Suppressor macrophage treated with lipopolysaccharide for 1 hour (primary cell): ENCODE measurements around the gene TSPAN17.

Source experiments
- DNase-seq, 3 donors: peaks; one replicate each; pipeline ENCODE4 v3.0.0-alpha.2; 2020 to 2022

Gene TSPAN17

DNA sequence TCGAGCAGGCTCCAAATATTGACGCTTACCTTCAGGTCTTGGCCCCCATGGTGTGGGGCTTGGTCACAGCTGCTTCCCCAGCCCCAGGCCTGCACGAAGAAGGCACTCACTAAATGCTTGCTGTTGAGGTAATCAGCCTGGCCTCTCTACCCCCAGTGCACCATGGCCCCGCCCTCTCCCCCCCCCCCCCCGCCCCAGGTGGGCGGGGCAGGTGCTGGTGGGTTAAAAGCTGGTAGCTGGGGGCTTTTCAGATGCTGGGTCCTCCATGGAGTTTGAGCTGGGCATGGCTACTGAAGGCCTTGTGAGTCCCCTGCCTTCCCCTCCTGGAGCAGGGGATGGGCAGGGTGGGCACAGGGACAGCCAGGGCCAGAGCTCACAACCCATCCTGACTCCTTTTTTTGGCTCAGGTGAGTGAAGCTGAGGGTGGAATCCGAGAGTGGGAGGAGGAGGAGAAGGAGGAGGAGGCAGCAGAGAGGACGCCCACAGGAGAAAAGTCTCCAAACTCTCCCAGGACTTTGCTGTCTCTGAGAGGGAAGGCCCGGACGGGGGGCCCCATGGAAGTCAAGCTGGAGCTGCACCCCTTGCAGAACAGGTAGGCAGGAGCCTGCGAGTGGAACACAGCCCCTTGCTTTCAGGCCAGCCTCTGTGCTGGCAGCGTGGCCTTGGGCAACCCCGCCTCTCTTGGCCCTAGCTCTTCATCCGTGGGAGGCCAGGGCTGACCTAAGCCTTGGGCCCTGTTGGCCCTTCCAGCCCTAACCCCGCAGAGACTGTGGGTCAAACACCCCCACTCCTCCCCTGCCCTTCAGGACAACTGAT lies 4.4 kb upstream of the TSPAN17 start:
- DNase-seq: peak; percentile 20 to 37 (median 25)

DNA sequence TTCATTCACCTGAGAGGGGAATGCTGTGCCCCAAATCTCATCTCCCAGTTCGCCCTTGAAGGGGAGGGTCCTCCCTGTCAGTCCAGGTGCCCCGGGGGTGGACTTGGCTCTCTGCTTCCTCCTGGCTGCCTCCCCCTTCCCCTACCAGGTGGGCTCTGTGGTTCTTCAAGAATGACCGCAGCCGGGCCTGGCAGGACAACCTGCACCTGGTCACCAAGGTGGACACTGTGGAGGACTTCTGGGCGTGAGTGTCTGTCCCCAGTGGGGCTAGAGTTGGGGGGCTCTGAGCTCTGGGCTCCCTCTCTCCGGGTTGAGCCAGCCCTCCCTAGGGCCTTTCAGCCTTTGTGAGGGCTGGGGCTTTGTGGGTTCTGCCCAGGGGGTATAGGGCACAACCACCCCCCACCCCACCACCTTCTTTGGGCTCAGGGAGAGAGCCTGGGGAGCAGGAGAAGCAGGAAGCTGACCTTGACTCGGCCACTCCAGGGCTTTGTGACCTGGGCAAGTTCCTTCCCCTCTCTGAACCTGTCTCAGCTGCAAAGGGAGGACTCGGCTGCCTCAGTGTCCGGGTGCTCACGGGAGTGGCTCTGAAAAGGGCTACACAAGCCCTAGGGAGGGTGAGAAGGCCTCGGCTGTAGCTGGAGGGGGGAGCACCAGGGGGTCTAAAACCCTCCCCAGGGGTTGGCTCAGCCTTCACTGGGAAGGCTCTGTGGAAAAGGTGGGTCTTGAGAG lies 3.6 kb upstream of the TSPAN17 start:
- no peak for DNase-seq

DNA sequence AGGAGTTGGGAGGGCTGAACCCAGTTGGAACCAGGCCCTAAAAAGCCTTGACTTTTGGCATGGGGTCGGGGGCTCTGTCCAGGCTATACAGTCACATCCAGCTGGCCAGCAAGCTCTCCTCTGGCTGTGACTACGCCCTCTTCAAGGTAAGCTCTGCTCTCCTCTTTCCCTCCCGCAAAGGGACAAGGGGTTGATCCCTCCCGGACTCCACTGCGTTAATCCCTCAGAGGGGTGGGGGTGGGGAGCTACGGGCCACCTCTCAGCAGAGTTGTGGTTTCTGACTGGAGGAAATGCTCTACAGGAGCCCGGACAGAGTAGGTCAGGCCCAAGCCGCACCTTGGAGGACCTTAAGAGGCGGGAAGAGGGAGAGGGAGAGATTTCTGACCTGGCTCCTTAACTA lies 3.0 kb upstream of the TSPAN17 start:
- no peak for DNase-seq

DNA sequence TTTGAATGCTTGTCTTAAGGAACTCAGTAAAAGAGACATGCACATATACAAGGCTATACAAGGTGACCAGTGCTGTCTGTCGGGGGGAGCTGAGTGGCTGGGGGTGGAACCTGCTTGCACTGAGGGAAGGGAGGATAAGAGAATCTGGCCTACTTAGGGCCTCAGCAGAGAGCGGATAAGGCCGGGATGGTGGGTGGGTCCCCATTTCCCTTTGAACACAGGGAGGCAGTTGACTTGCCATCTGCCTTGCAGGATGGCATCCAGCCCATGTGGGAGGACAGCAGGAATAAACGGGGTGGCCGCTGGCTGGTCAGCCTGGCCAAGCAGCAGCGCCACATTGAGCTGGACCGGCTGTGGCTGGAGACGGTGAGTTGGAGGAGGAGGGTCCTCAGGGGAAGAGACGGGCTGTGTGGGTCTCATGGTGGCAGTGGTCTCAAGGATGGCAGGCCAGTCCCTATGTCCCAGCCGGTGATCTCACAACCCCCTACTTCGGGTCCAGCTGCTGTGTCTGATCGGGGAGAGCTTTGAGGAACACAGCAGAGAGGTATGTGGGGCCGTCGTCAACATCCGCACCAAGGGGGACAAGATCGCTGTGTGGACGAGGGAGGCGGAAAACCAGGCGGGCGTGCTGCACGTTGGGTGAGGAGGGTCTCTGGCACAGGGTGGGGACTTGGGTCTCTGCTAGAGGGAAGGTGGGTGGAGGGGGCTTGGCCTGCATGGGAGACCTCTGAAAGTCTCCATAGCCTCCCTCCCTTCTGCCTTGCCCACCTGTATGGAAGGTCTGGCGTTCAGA lies 2.2 kb upstream of the TSPAN17 start:
- no peak for DNase-seq

DNA sequence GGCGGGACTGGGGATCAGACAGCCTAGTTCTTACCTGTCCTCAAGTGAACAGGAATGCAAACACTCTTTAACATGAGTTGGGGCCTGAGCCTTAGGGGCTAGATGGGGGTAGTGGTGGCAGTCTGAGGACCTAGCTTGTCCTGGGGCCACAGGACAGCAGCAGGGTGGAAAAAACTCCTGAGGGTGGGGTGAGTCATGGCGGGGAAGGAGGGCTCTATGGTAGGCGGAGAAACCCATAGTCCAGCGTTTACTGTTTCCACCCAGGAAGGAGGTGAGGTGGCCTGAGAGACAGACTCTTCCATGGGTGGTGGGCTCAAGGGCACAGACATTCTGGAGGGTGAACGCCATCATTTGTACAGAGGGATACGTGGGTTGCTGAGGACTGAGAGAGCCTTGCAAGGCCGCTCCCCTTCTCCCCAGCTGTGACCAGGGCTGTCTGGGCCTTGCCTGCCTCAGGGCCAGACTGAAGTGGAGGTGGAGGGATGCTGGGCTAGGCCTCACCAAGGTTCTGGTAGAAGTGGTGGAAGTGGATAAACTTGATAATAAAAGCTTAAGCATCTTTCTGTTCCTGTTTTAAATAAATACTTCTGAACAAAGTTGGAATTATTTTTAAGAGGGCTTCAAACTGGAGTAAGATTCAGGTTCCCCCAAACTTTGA lies 1.1 kb upstream of the TSPAN17 start:
- DNase-seq: no peak

DNA sequence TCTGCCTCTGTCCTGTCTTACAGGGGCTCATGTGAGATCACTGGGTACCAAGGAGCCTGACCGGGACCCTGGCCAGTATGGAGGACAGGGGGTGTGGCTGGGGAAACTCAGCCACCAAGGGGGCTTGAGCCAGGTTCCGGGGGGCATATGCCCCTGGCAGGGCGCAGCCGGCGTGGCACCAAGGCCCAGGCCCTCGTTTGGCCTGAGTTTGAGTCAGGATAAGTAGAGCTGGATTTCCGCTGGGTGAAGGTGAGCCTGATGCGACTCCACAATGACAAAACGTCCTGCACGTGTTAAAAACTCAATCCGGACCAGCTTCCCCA lies 616 bp upstream of the TSPAN17 start:
- no peak for DNase-seq

DNA sequence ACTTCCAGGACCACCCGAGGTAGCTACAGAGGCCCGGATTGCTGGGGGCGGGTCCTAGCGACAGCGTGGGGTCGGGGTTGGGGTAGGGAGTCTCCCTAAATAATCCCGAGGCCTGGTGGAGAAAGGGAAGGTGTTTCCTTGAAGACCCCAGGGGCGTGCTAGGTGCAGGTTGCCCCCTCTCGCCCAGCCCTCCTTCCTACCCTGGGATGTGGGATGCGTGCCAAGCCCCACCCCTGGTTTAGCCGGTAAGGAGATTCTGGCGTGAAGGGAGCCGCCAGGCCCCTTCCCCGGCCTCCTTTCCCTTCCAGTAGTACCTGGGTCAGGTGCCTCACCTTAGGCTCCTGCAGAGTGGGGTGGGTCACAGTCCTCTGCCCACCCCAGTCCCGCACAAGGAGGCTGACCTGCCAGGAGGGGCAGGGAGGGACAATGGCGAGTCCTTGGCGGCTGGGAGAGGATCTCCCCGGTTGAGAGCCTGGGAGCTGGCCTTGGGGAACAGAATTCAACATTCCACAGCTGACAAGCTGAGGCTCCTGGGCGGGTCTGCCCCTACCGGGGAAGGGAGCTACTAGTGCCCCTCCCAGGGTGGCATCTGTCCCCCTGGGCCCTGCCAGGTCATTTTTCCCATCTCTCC lies 674 bp downstream of the TSPAN17 start:
- DNase-seq: peak in 1 of 3 donors; percentile 10

DNA sequence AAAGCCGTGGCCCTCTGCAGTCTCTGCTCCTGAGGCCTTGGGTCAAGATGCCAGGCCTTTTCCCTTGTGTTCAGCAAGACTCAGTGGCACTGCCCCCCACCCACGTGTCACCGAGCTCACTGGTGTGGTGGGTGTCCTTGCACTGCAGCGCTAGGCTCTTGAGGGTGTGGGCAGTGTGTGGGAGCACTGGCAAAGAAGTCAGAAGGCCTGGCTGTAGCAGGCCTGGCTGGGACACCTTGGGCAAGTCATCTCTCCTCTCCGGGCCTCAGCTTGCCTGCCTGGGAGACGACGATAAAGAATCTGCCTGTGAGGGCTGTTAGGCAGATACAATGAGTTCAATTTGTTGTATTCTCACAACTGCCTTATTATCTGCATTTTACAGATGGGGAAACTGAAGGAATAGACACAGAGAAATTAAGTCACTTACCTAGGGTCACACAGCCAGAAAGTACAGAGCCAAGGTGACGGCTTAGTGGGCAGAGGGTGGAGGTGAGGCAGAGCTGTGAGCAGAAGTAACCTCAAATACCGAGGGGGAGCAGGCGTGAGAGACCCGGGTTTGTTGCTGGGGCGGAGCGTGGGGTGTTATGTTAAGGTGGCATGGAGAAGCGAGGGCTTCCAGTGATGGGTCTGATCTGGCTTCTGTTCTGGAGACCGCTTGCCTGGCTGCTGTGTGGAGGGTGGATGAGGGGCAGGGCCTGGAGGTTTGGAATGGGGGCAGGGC lies 1.4 kb downstream of the TSPAN17 start:
- DNase-seq: peak; percentile 40 to 53 (median 52)

DNA sequence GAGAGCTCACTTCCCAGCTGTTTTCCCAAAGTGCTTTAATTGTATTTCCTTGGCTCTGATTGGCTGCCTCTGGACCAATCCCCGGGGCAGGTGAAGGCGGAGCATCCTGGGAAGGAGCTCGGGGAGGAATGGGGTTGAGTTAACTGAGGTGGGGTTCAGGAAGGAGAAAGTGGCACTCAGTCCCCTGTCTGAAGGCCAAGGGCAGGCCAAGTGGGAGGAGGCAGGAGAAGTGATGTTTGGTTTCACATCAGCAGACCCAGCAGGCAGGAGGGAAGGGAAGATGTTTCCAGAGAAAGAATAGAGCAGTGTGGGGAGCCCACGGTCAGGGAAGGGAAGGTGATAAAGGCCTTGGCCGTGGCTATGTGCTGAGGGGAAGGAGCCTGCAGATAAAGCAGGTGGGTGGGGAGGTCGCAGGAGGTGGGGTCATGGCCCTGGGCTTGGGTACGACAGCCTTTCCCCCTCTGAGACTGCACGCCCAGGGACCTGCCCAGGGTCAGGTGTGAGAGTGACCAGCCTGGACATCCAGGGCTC lies 3.1 kb downstream of the TSPAN17 start:
- no peak for DNase-seq

DNA sequence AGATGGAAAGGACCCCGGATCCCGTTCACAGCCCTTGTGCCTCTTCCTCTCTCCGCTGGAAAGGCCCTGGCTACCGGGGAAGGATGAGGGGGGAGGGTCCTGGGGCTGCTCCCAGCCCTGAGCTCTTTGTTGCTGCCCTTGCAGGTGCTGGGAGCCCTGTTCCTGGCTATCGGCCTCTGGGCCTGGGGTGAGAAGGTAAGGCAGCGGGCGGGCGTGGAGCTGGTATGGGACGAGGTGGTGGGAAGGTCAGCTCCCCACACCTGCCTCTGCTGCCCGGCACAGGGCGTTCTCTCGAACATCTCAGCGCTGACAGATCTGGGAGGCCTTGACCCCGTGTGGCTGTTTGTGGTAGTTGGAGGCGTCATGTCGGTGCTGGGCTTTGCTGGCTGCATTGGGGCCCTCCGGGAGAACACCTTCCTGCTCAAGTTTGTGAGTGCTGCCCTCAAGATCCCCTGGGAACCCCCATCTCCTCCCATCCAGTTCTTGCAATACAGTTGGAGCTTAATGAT lies 4.2 kb downstream of the TSPAN17 start:
- DNase-seq: no peak

DNA sequence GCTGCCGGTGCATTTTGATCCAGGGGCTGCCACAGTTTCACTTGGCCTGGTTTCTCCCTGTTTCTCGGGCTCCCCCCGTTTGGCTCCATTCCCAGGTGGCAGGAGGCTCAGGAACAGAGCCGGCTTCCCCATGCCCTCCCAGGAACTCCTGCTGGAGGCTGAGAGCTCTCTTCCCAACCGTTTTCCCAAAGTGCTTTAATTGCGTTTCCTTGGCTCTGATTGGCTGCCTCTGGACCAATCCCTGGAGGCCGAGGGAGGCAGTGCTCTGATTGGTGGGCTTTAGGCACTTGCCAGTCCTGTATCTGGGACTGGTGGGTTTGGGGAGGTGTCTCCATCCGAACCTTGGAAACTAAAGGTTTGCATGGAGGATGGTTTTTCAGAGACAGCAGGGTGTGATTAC lies 4.9 kb downstream of the TSPAN17 start:
- DNase-seq: no peak

DNA sequence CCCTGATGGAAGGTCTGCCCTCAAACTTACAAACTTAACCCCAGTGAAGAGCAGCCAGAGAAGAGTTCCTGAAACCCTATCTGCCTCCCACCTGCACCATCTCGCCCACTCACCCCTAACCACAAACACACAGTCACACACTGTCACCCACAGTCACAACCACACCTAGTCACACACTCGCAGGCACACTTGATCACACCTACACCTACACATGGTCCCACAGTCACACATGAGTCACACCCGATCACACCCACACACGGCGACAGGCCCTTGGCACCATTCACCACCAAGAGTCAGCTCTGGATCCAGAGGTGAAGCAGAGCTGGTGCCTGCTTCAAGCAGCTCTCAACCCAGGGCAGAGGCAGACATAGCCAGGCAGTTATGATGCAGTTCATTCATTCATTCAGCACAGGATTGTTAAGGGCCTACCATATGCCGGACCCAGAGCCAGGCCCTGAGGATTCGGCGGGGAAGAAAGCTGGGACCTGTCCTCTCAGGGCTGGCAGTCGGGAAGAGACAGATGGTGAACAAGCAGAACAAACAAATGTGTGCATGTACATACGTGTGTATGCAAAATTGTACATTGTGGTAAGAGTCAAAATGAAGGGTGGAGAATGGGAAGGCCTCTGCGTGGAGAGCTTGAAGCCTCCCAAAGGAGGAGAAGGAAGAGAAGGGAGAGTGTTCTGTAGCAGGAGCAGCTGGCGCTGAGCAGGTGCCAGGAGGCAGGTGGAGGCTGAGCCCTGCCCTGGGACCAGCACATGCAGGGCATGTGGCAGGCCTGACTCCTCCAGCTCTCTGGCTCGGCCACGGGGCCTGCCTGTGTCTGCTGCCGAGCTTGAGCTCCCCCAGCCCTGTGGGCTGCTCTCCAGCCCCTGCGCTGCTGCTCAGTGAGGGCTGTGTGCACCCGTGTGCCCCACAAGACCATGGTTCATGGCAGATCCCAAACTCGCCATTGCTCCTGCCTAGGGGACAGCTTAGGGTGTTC lies 6.4 kb downstream of the TSPAN17 start:
- DNase-seq: peak; percentile 59 to 68 (median 60)

DNA sequence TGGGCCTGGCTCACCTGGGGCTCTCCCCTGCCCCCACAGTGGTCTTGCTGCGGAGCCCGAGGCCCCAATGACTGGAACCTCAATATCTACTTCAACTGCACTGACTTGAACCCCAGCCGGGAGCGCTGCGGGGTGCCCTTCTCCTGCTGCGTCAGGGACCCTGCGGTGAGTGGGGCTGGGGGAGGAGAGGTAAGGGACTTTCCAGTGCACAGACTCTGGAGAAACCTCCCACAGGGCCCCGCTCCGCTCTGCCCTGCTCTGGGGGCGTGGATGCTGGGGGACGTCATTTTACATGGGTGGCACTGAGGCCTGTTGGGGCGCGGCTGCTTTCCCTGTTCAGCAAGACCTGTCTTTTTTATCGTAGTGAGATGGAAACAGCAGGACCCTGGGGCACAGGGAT lies 7.6 kb downstream of the TSPAN17 start:
- no peak for DNase-seq

DNA sequence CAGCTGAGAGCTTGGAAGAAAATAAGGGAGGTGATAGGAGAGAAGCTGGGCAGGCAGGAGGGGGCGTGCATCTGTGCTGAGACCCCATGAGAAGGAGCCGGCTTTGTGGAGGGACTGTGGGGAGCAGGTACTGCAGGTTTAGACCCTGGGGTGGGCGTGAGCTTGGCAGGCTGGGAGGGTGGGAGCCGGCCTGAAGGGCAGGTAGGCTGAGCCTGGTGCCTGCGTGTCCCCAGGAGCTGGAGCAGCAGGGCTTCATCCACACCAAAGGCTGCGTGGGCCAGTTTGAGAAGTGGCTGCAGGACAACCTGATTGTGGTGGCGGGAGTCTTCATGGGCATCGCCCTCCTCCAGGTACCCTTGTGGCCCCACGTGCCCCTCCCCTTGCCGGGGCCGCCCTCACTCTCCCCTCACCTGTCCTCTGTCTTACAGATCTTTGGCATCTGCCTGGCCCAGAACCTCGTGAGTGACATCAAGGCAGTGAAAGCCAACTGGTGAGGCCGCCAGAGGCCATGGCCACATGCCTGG lies 9.2 kb downstream of the TSPAN17 start:
- no peak for DNase-seq

DNA sequence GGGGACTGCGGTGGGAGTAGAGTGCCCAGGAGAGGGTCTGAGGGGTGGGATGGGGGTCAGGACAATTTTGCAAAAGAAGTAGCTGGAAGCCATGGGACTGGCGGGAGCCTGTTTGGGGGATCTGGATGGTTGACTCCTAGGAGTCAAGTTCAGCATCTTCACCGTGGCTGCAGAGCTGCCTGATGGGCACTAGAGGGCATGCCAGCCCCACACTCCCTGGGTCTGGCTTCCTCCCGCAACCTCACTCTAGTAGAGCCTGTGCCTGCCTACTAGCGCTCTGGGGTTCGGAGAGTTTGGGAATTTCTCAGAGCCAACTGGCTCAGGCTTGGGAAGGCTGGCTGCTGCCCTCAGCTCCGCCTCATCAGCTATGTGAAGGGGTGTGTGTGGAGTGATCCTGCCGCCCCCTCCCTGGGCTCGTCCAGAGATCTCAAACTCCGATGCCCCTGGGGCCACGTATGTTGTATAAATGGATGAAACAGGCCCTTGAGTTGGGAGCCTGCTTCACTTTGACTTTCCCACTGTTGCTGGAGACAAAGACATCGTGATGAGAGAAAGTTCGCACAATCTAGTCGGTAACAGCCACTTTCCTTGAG lies 10.8 kb downstream of the TSPAN17 start:
- peak; percentile 75 to 85 (median 82) for DNase-seq

DNA sequence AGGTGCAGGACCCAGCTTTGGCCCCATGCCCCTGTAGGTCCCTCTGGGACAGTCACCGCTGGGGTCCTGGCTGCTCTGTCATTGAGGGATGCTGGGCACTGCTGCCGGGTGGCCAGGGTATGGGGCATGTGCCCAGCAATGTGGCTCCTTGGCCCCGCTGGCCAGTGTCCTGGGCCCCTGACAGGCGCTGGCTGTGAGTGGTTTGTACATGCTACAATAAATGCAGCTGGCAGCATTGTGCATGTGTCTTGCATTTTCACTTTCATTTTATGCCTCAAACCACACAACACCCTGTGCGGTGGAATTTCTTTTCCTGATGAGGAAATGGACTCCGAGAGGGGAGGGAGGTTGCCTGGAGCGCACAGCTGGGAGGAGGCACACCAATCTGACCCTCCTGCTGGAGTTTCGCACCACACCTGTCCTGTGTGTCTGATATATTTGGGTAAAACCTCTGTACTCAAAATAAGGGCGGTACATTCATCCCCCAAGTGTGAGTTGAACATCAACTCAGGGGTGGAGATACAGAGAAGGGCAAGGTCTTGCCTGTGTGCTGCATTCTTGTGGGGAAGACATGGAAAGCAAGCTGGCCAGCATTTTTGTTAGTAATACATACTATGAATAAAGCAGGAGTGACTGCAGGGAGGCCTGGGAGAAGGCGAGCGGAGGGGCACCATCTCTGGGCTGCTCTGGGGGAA lies 11.7 kb downstream of the TSPAN17 start:
- peak; percentile 63 to 78 (median 66) for DNase-seq

DNA sequence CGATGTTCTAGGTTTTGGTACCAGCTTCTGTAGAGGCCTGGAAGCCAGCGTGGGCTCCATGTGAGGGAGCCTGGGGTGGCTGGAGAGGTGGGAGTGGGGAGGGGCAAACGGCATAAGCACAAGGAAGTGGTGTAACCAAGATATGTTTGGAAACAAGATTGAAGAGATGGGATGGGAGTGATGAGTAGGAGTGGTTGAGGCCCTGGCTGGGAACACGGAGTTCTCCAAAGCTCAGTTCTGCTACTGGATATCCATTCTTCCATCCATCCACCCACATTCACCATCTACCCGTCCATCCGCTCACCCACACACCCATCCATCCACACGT lies 12.2 kb downstream of the TSPAN17 start:
- no peak for DNase-seq

DNA sequence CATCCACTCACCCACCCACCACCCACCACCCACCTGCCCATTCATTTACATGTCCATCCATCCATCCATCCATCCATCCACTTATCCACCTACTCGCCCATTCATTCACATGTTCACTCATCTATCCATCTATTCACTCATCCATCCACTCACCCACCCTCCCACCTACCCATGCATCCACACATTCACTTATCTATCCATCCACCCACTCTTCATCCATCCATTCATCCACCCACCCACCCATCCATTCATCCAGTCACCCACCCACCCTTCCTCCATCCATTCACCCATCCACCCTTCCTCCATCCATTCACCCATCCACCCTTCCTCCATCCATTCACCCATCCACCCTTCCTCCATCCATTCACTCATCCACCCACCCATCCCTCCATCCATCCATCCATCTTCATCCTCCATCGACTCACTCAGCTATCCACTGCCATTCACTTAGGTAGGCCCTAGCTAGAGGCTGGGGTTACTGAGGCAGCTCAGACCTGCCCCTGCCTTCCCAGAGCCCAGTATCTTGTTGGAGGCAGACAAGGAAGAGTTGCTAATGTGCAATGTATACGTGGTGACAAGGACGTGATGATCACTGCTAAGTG lies 12.7 kb downstream of the TSPAN17 start:
- no peak for DNase-seq

DNA sequence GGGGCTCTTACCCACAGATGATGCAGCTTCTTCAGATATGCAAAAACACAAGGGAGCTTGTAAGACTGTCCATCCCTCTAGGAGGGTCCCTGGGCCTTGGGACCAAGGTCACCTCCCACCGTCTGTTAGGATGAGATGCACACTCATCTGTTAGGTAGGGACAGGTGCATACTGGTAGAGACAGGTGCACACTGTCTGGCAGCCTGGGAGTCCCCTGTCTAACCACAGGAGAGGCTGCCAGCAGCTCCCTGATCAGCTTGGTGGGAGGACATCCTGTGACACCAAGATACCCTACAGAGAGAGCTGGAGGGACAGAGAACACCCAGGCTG lies 13.2 kb downstream of the TSPAN17 start:
- DNase-seq: no peak
